ENCODE results near the gene ZBTB17. TPM values are rescaled to one million over a fixed set of nuclear protein-coding genes. Genes with fewer than 3 reads are reported as not detected.

The ZBTB17 gene
- total RNA-seq, 1 experiment from 2014 or later, result 50.3 TPM

DNA sequence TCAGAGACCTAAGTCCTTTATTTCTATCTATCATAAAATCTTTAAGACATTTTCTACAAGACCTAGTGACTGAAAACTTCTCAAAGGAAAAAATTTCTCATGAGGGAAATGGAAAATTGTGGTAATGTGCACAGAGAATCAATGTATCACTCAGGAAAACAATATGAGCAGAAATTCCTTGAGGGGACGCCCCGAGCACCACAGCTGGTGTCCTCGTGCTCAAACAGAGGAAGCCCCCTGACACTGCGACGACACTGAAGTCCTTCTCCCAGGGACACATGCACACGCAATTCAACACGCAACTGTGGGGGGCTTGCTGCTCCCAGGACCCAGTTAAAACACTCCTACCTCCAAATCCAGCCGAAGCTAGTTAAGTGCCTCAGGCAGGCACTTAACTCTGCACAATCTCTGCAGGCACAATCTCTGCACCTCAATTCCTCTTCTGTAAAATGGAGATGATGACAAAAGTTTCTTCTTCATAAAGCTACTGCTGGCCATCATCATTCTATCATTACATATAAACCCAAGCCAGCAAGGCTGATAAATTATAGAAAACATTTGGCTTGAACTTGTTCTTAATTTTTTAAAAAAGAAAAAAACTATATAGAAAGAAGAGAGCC lies 16.0 kb downstream of the ZBTB17 start:
- intact Hi-C loops (cut with micrococcal nuclease; ENCODE audit: unreplicated experiment), result no loop called here
- Histone ChIP-seq H3K27me3 (replicated peaks; ENCODE audit: insufficient read depth, low read depth, low read length, poor library complexity) (no peaks in the 10 kb centered on the region), H3K4me3 (ENCODE audit: low read depth, low read length, poor library complexity, severe bottlenecking) (no peak overlapping the region), H3K36me3 (ENCODE audit: insufficient read depth, low read length, poor library complexity, severe bottlenecking) (no peaks in the 10 kb centered on the region), H3K4me1 (ENCODE audit: insufficient read depth, low read length, poor library complexity, severe bottlenecking) (peaks cover 30% of the 10 kb centered on the region), H3K27ac (ENCODE audit: low read depth, low read length, poor library complexity, severe bottlenecking) (no peak overlapping the region), H3K9me3 (ENCODE audit: low read depth, low read length, poor library complexity, severe bottlenecking) (no peaks in the 10 kb centered on the region)
- no peak for DNase-seq (ENCODE audit: low spot score)
- CTCF ChIA-PET, result no interaction called here
- no TSS peak for BruUV-seq (replicated peaks)
- TF ChIP-seq EZH2 (IDR thresholded peaks at IDR 0.05; ENCODE audit: borderline replicate concordance, low read depth, low read length, poor library complexity, severe bottlenecking), result no peak
- TF ChIP-seq, protein P1, sequence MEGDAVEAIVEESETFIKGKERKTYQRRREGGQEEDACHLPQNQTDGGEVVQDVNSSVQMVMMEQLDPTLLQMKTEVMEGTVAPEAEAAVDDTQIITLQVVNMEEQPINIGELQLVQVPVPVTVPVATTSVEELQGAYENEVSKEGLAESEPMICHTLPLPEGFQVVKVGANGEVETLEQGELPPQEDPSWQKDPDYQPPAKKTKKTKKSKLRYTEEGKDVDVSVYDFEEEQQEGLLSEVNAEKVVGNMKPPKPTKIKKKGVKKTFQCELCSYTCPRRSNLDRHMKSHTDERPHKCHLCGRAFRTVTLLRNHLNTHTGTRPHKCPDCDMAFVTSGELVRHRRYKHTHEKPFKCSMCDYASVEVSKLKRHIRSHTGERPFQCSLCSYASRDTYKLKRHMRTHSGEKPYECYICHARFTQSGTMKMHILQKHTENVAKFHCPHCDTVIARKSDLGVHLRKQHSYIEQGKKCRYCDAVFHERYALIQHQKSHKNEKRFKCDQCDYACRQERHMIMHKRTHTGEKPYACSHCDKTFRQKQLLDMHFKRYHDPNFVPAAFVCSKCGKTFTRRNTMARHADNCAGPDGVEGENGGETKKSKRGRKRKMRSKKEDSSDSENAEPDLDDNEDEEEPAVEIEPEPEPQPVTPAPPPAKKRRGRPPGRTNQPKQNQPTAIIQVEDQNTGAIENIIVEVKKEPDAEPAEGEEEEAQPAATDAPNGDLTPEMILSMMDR (conservative IDR thresholded peaks at IDR 0.05; ENCODE audit: low read depth, low read length), result no peak
- POLR2A ChIA-PET (ENCODE audit: low non-redundant PET), result no interaction called here

DNA sequence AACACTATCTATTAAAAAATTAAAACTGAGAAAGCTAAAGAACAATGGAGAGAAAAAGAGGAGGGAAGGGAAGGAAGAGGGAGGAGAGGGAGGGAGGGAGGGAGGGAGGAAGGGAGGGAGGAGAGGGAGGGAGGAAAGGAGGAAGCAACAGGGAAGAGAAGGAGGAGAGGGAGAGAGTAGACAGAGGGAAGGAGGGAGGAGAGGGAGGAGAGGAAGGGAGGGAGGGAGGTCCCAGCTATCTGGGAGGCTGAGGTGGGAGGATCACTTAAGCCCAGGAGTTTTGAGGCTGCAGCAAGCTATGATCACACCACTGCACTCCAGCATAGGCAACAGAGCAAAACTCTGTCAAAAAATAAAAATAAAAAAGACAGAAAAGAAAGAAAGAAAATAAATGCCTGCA lies 16.5 kb downstream of the ZBTB17 start:
- no peaks in the 10 kb centered on the region for H3K36me3 ChIP-seq (ENCODE audit: insufficient read depth, low read length, poor library complexity, severe bottlenecking)
- no peak for DNase-seq (ENCODE audit: low spot score)
- intact Hi-C loops (cut with micrococcal nuclease; ENCODE audit: unreplicated experiment), result no loop called here
- peak overlapping the region; percentile 56 for H3K27ac ChIP-seq (ENCODE audit: low read depth, low read length, poor library complexity, severe bottlenecking)
- peaks cover 28% of the 10 kb centered on the region for H3K4me1 ChIP-seq (ENCODE audit: insufficient read depth, low read length, poor library complexity, severe bottlenecking)
- H3K4me3 ChIP-seq (ENCODE audit: low read depth, low read length, poor library complexity, severe bottlenecking), result no peak overlapping the region
- no peaks in the 10 kb centered on the region for H3K9me3 ChIP-seq (ENCODE audit: low read depth, low read length, poor library complexity, severe bottlenecking)
- TF ChIP-seq, protein P1 (conservative IDR thresholded peaks at IDR 0.05; ENCODE audit: low read depth, low read length), result no peak
- no peak for TF ChIP-seq EZH2 (IDR thresholded peaks at IDR 0.05; ENCODE audit: borderline replicate concordance, low read depth, low read length, poor library complexity, severe bottlenecking)
- ChIA-PET POLR2A (ENCODE audit: low non-redundant PET) (no interaction called here), CTCF (no interaction called here)
- BruUV-seq (replicated peaks), result no TSS peak
- H3K27me3 ChIP-seq (replicated peaks; ENCODE audit: insufficient read depth, low read depth, low read length, poor library complexity), result no peaks in the 10 kb centered on the region

DNA sequence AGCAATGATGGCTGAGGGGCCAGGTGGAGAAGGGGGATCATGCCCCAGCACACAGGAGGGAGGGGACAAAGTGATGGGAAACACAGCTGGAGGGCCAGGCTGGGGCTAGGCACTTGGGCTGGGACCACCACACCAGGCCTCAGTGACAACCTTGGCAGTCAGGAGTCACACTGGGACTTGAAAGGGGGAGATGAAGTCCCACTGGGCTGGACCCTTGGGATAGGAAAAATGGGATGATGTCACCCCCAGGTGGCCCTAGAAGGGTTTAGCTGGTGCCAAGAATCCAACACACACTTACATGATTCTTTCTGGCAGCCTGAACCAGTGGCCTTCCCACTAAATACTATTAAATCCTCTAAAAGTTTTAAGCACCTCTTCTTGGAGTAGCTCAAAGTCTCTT lies 17.1 kb downstream of the ZBTB17 start:
- intact Hi-C loops (cut with micrococcal nuclease; ENCODE audit: unreplicated experiment), result no loop called here
- peak overlapping the region; percentile 56 for H3K27ac ChIP-seq (ENCODE audit: low read depth, low read length, poor library complexity, severe bottlenecking)
- no peak for TF ChIP-seq EZH2 (IDR thresholded peaks at IDR 0.05; ENCODE audit: borderline replicate concordance, low read depth, low read length, poor library complexity, severe bottlenecking)
- TF ChIP-seq, protein P1 (conservative IDR thresholded peaks at IDR 0.05; ENCODE audit: low read depth, low read length), result no peak
- H3K9me3 ChIP-seq (ENCODE audit: low read depth, low read length, poor library complexity, severe bottlenecking), result no peaks in the 10 kb centered on the region
- no peak overlapping the region for H3K4me3 ChIP-seq (ENCODE audit: low read depth, low read length, poor library complexity, severe bottlenecking)
- no peaks in the 10 kb centered on the region for H3K36me3 ChIP-seq (ENCODE audit: insufficient read depth, low read length, poor library complexity, severe bottlenecking)
- POLR2A ChIA-PET (ENCODE audit: low non-redundant PET), result no interaction called here
- no TSS peak for BruUV-seq (replicated peaks)
- H3K27me3 ChIP-seq (replicated peaks; ENCODE audit: insufficient read depth, low read depth, low read length, poor library complexity), result no peaks in the 10 kb centered on the region
- CTCF ChIA-PET, result no interaction called here
- peaks cover 28% of the 10 kb centered on the region for H3K4me1 ChIP-seq (ENCODE audit: insufficient read depth, low read length, poor library complexity, severe bottlenecking)
- DNase-seq (ENCODE audit: low spot score), result no peak

Data from A673 (cell line).